ENCODE results near the gene CSNK1G1.
"Not testable (repeated sequence)": the region's sequence is repeated elsewhere in the genome, so short reads cannot be mapped to it uniquely, and the experiment has no call there.

Gene CSNK1G1

DNA sequence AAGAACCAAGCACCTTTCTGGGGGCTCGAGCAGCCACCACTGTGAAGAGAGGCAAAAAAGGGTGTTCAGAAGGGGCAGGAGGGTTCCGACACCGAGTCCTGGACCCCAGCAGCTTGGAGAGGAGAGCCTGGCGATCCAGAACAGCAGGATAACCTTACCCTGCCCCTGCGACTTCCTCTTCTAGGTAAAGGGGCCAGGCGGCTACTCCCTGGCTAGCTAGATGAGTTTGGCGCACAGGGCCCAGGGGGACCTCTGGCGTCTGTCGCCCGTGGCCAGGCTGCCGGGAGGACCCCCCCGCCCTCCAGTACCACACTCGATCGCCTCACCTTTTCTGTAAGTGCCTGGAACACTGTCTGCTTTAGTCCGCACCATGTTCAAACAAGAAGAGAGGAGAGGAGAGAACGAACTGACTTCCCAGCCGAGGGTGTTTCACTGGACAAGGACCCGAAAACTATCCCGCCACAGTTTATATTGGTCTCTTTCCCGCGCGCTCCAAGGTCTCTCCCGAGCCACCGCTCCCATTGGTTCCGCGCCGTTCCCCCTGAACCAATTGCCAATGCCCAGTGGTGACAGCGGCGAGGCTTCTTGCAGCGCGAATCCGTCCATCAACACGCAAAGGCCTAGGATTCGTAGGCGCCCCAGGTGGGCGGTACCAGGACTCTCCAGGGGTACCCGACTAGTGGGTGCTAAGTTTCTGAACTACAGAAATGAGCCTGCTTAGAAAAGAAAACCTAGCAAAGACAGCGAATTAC lies 25.2 kb upstream of the CSNK1G1 start, which contains the start of gene PCLAF:
Gene PCLAF, minus strand, starts transcription at position 442 of the 752 bp plus-strand sequence. Its CDS starts 70 bp downstream, at position 372.
- peak within 1 kb of the TSS; percentile 85 for H3K4me3 ChIP-seq
- no peaks in the 10 kb centered on the region for H3K27me3 ChIP-seq
- H3K9ac ChIP-seq, result peak within 1 kb of the TSS; percentile 90
- H3K27ac ChIP-seq, result peak within 1 kb of the TSS; percentile 82; the same call in 1 of the 2 replicates
- no peaks in the 10 kb centered on the region for H3K9me3 ChIP-seq
- H3K36me3 ChIP-seq, result peaks cover 22% of the 10 kb centered on the region
- peaks cover 40% of the 10 kb centered on the region for H3K4me1 ChIP-seq
- H4K20me1 ChIP-seq, result peaks cover 5% of the 10 kb centered on the region; the same call in 1 of the 2 replicates
- TF ChIP-seq Cebpa-rat (IDR thresholded peaks at IDR 0.05), result no peak
- H3K4me2 ChIP-seq, result peak within 1 kb of the TSS; percentile 90

DNA sequence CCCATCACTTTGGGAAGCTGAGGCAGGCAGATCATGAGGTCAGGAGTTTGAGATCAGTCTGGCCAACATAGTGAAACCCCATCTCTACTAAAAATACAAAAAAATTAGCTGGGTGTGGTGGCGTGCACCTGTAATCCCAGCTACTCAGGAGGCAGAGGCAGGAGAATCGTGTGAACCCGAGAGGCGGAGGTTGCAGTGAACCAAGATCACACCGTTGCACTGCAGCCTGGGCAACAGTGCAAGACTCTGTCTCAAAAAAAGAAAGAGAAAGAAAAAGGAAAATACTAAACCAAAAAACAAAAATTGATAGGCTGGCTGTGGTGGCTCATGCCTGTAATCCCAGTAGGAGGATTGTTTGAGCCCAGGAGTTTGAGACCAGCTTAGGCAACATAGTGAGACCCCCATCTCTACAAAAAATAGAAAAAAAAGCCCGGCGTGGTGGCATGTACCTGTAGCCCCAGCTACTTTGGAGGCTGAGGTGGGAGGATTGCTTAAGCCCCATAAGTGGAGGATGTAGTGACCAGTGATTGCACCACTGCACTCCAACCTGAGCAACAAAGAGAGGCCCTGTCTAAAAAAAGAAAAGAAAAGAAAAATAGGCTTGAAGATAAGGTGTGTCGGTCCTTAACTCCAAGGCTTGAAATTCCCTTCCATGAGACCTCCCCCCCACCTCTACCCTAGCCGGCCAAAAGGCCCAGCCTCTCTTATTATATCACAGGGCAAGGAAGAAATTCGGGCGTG lies 24.3 kb upstream of the CSNK1G1 start:
- H3K36me3 ChIP-seq, result peaks cover 31% of the 10 kb centered on the region
- peak overlapping the region; percentile 85 for H3K4me3 ChIP-seq
- not testable (repeated sequence) for H3K9me3 ChIP-seq, H4K20me1 ChIP-seq, H3K27me3 ChIP-seq
- peak overlapping the region; percentile 90 for H3K4me2 ChIP-seq
- H3K27ac ChIP-seq, result peak overlapping the region; percentile 82; the same call in 1 of the 2 replicates
- H3K9ac ChIP-seq, result peak overlapping the region; percentile 90
- peaks cover 40% of the 10 kb centered on the region for H3K4me1 ChIP-seq

DNA sequence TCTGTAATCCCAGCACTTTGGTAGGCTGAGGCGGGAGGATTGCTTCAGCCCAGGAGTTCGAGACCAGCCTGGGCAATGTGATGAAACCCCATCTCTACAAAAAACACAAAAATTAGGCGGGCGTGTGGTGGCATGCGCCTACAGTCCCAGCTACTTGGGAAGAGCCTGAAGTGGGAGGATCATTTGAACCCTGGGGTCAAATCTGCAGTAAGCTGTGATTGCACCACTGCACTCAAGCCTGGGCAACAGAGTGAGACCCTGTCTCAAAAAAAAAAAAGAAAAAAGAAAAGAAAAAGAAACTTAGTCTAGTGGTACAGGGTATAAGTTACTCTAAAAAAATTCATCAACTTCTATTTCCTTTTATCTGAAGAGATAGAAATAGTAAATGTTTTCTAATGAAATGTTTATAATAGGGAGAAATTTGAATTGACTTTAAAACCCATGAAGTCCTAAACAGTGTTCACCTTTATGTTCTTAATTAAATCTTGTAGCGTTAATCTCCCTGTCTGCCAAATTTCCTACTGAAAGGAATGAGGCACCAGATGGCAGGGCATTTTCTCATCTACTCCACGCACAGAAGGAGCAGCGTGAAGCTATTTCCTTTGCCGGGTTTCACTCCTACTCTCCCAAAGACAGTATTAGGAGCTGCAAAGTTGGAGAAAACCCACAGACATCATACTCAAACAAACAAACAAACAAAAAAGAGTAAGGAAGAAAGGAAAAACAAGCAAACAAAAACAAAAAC lies 23.4 kb upstream of the CSNK1G1 start:
- Histone ChIP-seq H3K27ac (no peak overlapping the region), H3K9me3 (no peaks in the 10 kb centered on the region), H3K9ac (peak overlapping the region; percentile 90), H3K27me3 (no peaks in the 10 kb centered on the region), H4K20me1 (peaks cover 5% of the 10 kb centered on the region; the same call in 1 of the 2 replicates), H3K36me3 (peaks cover 40% of the 10 kb centered on the region), H3K4me2 (peak overlapping the region; percentile 90), H3K4me3 (peak overlapping the region; percentile 85), H3K4me1 (peaks cover 40% of the 10 kb centered on the region)
- TF ChIP-seq Cebpa-rat (IDR thresholded peaks at IDR 0.05), result no peak

DNA sequence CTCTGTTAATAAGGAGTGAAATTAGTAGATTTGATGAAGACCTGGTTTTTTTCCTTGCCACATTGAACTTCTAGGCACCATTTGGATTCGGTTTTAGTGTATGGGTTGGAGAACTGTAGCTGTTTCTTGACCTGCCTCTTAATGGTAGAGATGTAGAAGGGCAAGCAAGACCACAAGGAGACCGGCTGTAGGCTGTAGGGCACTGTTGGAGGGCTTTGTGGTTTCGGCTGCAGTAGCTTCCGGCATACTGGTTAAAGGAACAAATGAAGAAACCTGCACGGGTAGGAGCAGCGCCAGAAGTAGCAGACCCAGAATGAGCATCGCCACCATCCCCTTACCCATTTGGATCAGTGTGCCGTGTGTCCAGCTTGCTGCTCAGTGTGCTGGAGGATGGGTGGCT lies 17.4 kb upstream of the CSNK1G1 start:
- no peak overlapping the region for H3K27ac ChIP-seq
- no peak overlapping the region for H3K9ac ChIP-seq

DNA sequence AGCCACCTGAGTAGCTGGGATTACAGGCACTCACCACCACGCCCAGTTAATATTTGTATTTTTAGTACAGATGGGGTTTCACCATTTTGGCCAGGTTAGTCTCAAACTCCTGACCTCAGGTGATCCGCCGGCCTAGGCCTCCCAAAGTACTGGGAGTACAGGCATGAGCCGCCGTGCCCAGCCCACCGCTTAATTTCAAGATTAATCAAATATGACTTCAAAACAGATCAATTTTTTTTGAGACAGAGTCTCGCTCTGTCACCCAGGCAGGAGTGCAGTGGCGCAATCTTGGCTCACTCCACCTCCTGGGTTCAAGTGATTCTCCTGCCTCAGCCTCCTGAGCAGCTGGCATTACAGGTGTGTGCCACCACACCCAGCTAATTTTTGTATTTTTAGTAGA lies 15.4 kb upstream of the CSNK1G1 start:
- not testable (repeated sequence) for H3K27me3 ChIP-seq, H3K27ac ChIP-seq, H4K20me1 ChIP-seq, H3K4me3 ChIP-seq, H3K9ac ChIP-seq, H3K4me1 ChIP-seq, H3K4me2 ChIP-seq, H3K9me3 ChIP-seq
- H3K36me3 ChIP-seq, result peaks cover 76% of the 10 kb centered on the region

More for the DNA sequence above, 17.4 kb upstream of the CSNK1G1 start:
- no peak for TF ChIP-seq Cebpa-rat (IDR thresholded peaks at IDR 0.05)
- H3K9me3 ChIP-seq, result no peaks in the 10 kb centered on the region
- peaks cover 80% of the 10 kb centered on the region for H3K36me3 ChIP-seq
- peaks cover 9% of the 10 kb centered on the region for H3K4me1 ChIP-seq
- no peaks in the 10 kb centered on the region for H4K20me1 ChIP-seq
- no peak overlapping the region for H3K4me2 ChIP-seq
- H3K27me3 ChIP-seq, result no peaks in the 10 kb centered on the region
- H3K4me3 ChIP-seq, result no peak overlapping the region

DNA sequence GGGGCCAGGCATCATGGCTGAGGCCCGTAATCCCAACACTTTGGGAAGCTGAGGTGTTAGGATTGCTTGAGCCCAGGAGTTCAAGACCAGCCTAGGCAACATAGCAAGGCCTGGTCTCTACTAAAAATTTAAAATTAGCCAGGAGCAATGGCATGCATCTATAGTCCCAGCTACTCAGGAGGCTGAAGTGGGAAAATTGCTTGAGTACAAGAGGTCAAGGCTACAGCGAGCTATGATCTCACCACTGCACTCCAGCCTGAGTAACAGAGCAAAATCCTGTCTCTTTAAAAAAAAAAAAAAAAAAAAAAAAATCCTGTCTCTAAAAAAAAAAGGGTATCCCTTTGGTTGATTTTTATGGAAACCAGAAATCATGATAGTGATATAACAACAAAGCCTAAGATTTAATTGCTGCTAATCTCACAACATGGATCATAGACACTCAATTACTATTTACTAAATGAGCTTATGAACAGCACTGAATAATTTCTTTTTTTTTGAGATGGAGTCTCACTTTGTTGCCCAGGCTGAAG lies 13.2 kb upstream of the CSNK1G1 start:
- Histone ChIP-seq H3K4me2 (no peak overlapping the region), H3K27ac (no peak overlapping the region)

DNA sequence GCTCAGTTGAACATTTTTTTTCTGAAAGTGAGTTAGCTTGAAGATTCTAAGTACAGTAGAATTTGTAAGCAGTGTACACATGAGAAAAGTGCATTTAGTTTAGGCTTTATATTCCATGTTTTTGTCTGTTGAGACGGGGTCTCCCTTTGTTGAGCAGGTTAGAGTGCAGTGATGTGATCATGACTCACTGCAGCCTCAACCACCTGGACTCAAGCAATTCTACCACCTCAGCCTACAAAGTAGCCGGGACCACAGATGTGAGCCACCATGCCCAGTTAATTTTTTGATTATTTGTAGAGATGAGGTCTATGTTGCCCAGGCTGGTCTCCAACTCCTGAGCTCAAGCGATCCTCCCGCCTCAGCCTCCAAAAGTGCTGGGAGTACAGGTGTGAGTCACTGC lies 5.3 kb upstream of the CSNK1G1 start:
- Histone ChIP-seq H3K27me3 (no peaks in the 10 kb centered on the region), H3K4me3 (no peak overlapping the region), H3K27ac (no peak overlapping the region), H4K20me1 (no peaks in the 10 kb centered on the region), H3K9me3 (no peaks in the 10 kb centered on the region), H3K4me1 (peaks cover 12% of the 10 kb centered on the region), H3K36me3 (peaks cover 56% of the 10 kb centered on the region), H3K9ac (no peak overlapping the region), H3K4me2 (no peak overlapping the region)
- TF ChIP-seq Cebpa-rat (IDR thresholded peaks at IDR 0.05), result no peak

More for the DNA sequence above, 13.2 kb upstream of the CSNK1G1 start:
- TF ChIP-seq Cebpa-rat (IDR thresholded peaks at IDR 0.05), result no peak
- no peaks in the 10 kb centered on the region for H3K27me3 ChIP-seq
- H3K9me3 ChIP-seq, result no peaks in the 10 kb centered on the region
- H3K9ac ChIP-seq, result no peak overlapping the region
- H4K20me1 ChIP-seq, result no peaks in the 10 kb centered on the region
- H3K36me3 ChIP-seq, result peaks cover 66% of the 10 kb centered on the region
- H3K4me1 ChIP-seq, result no peaks in the 10 kb centered on the region
- H3K4me3 ChIP-seq, result no peak overlapping the region

DNA sequence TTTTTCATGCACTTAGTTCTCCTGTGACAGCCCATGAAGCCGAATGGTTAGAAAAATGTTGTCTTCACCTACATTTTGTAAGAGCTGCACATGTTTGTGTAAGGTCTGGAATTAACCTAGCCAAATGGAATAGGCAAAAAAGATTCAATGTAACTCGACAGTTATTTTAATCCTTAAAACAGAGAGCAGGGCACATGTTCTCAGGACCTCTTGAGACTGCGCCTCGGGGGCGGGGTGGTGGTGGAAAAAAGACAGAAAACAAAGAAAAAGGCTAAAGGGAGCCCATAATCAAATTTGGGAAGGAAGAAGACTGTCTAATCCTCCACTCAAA lies 702 bp upstream of the CSNK1G1 start:
- Histone ChIP-seq H3K36me3 (peaks cover 27% of the 10 kb centered on the region; the same call in 1 of the 2 replicates), H3K9me3 (no peaks in the 10 kb centered on the region), H3K4me3 (peak overlapping the region; percentile 93), H3K9ac (peak overlapping the region; percentile 45; the same call in 1 of the 2 replicates), H4K20me1 (0 out of 2 replicates have a peak, but pooled peaks cover under 1% of the 10 kb centered on the region), H3K27ac (peak overlapping the region; percentile 37; the same call in 1 of the 2 replicates), H3K4me2 (peak overlapping the region; percentile 87), H3K27me3 (no peaks in the 10 kb centered on the region), H3K4me1 (peaks cover 23% of the 10 kb centered on the region)
- no peak for TF ChIP-seq Cebpa-rat (IDR thresholded peaks at IDR 0.05)

DNA sequence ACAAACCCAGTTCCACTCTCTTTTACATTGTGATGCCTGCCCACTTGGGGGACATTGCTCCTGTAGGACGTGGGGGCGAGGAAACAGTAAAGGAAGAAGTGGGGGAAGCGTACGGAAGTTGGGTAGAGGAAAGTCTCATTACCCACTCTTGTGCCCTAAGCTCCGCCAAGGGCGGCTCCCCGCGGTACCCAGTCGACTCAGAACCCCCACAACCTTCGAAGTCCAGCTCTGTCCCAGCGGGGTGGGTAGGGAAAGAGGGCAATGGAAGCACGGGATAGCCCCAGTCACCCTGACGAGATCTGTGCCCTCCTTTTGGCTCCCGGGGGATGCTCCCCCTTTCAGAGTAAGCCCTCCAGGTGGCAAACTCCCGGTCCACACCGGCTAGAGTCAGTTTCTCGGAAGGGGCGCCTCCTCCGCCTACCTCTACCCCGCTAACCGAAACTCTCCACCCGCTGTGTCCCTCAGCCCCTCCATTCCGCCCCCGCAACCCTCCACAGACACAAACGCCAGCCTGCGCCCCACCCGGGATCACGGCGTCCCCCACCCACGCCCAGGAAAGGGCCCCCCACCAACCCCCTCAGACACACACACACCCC lies 527 bp downstream of the CSNK1G1 start:
- Histone ChIP-seq H4K20me1 (0 out of 2 replicates have a peak, but pooled peaks cover 6% of the 10 kb centered on the region), H3K27ac (peak overlapping the region; percentile 78), H3K27me3 (no peaks in the 10 kb centered on the region), H3K4me1 (peaks cover 23% of the 10 kb centered on the region), H3K36me3 (peaks cover 15% of the 10 kb centered on the region; the same call in 1 of the 2 replicates), H3K4me2 (peak overlapping the region; percentile 87), H3K9me3 (no peaks in the 10 kb centered on the region), H3K9ac (peak overlapping the region; percentile 90), H3K4me3 (peak overlapping the region; percentile 93)
- no peak for TF ChIP-seq Cebpa-rat (IDR thresholded peaks at IDR 0.05)

All from BLaER1 (cell line).